Measurements from ENCODE around the gene DOCK8. TPM values are rescaled to one million over a fixed set of nuclear protein-coding genes. Genes with fewer than 3 reads are reported as not detected.

Gene DOCK8
- total RNA-seq, 1 donor from 2014 or later = 0.54 TPM

- no peaks in the 10 kb centered on the region for H3K36me3 ChIP-seq
- Mint-ChIP-seq H3K4me3 (peak overlapping the region; percentile 91), H3K27me3 (ENCODE audit: insufficient read depth, low read depth) (peaks cover 15% of the 10 kb centered on the region), H3K36me3 (peaks cover 9% of the 10 kb centered on the region), H3K27ac (no peak overlapping the region), H3K9me3 (no peaks in the 10 kb centered on the region), H3K4me1 (peaks cover 19% of the 10 kb centered on the region)
- DNase-seq (ENCODE audit: low spot score) = no peak
- H3F3A ChIP-seq (ENCODE audit: low read depth) = peaks cover 10% of the 10 kb centered on the region
- TF ChIP-seq EZH2 (IDR thresholded peaks at IDR 0.05) = no peak
- no peak for TF ChIP-seq EZH2phosphoT487 (IDR thresholded peaks at IDR 0.05)
- no peak for TF ChIP-seq CTCF (IDR thresholded peaks at IDR 0.05)
- H2AFZ ChIP-seq (replicated peaks) = no peak overlapping the region
- no peak overlapping the region for H3K4me3 ChIP-seq
- peaks cover 19% of the 10 kb centered on the region for H3K79me2 ChIP-seq (ENCODE audit: low read depth)
- H3K27me3 ChIP-seq = peaks cover 36% of the 10 kb centered on the region
- peaks cover 7% of the 10 kb centered on the region for H4K20me1 ChIP-seq (ENCODE audit: low read depth)
- no peak overlapping the region for H3K27ac ChIP-seq
- peak overlapping the region; percentile 91 for H3K4me2 ChIP-seq
- no peaks in the 10 kb centered on the region for H3K9me3 ChIP-seq (ENCODE audit: low read depth)
- H3K9ac ChIP-seq = no peak overlapping the region
- peaks cover 11% of the 10 kb centered on the region for H3K4me1 ChIP-seq
Observed at GRCh38 chr9:506281-506680, 291.6 kb downstream of the DOCK8 start.

GRCh38 chr9:511861-512260 is 297.2 kb downstream of the DOCK8 start:
- DNase-seq (ENCODE audit: low spot score) = no peak
- peaks cover 10% of the 10 kb centered on the region for H3K79me2 ChIP-seq (ENCODE audit: low read depth)
- H3K4me2 ChIP-seq = no peak overlapping the region
- H2AFZ ChIP-seq (replicated peaks) = no peak overlapping the region
- H3K27ac ChIP-seq = no peak overlapping the region
- H3K4me3 ChIP-seq = no peak overlapping the region
- Mint-ChIP-seq H3K27ac (no peak overlapping the region), H3K4me1 (no peaks in the 10 kb centered on the region), H3K4me3 (no peak overlapping the region), H3K27me3 (ENCODE audit: insufficient read depth, low read depth) (peaks cover 2% of the 10 kb centered on the region), H3K36me3 (peaks cover 15% of the 10 kb centered on the region), H3K9me3 (peaks cover 10% of the 10 kb centered on the region)
- H3K27me3 ChIP-seq = no peaks in the 10 kb centered on the region
- H3F3A ChIP-seq (ENCODE audit: low read depth) = no peaks in the 10 kb centered on the region
- no peaks in the 10 kb centered on the region for H3K9me3 ChIP-seq (ENCODE audit: low read depth)
- no peak overlapping the region for H3K9ac ChIP-seq
- no peaks in the 10 kb centered on the region for H4K20me1 ChIP-seq (ENCODE audit: low read depth)
- H3K36me3 ChIP-seq = no peaks in the 10 kb centered on the region
- H3K4me1 ChIP-seq = no peaks in the 10 kb centered on the region
- no peak for TF ChIP-seq CTCF (IDR thresholded peaks at IDR 0.05)
- TF ChIP-seq EZH2phosphoT487 (IDR thresholded peaks at IDR 0.05) = no peak
- TF ChIP-seq EZH2 (IDR thresholded peaks at IDR 0.05) = no peak

GRCh38 chr9:512555-513272 is 298.0 kb downstream of the DOCK8 start:
- Mint-ChIP-seq H3K4me1 (no peaks in the 10 kb centered on the region), H3K4me3 (no peak overlapping the region), H3K36me3 (peaks cover 15% of the 10 kb centered on the region), H3K27me3 (ENCODE audit: insufficient read depth, low read depth) (peaks cover 2% of the 10 kb centered on the region), H3K9me3 (peaks cover 10% of the 10 kb centered on the region), H3K27ac (no peak overlapping the region)
- Histone ChIP-seq H3K4me2 (no peak overlapping the region), H3K9me3 (ENCODE audit: low read depth) (no peaks in the 10 kb centered on the region), H3K27me3 (no peaks in the 10 kb centered on the region), H3F3A (ENCODE audit: low read depth) (no peaks in the 10 kb centered on the region), H3K4me1 (no peaks in the 10 kb centered on the region), H3K27ac (no peak overlapping the region), H3K9ac (no peak overlapping the region), H3K36me3 (no peaks in the 10 kb centered on the region), H4K20me1 (ENCODE audit: low read depth) (no peaks in the 10 kb centered on the region), H2AFZ (replicated peaks) (no peak overlapping the region), H3K4me3 (no peak overlapping the region), H3K79me2 (ENCODE audit: low read depth) (peaks cover 6% of the 10 kb centered on the region)
- no peak for TF ChIP-seq EZH2 (IDR thresholded peaks at IDR 0.05)
- no peak for TF ChIP-seq CTCF (IDR thresholded peaks at IDR 0.05)
- no peak for TF ChIP-seq EZH2phosphoT487 (IDR thresholded peaks at IDR 0.05)
- DNase-seq (ENCODE audit: low spot score) = no peak

Other genes with a start within 250 kb of the DOCK8 start
- 4.3 and 8.4 TPM in 2 replicates for gene WASHC1, start 185.4 kb upstream of the DOCK8 start, total RNA-seq (ENCODE audit: low replicate concordance)
- gene FOXD4, start 96.4 kb upstream of the DOCK8 start, total RNA-seq (ENCODE audit: low replicate concordance) = 0.12 TPM in 1 of 2 replicates, not detected in the other
- gene ZNG1A, start 35.8 kb upstream of the DOCK8 start, total RNA-seq (ENCODE audit: low replicate concordance) = 23.5 and 45.8 TPM in 2 replicates

All from neural progenitor cell (in vitro differentiated cells).